HG02623 (cell line): ENCODE data around the gene INSM1.

Source experiments
- ATAC-seq: cut with Tn5 transposase; IDR thresholded peaks from one replicate; pipeline ENCODE4 v1.9.1; 2021; ENCODE audit warnings: moderate library complexity; ENCODE audit not compliant: unreplicated experiment

The INSM1 gene

DNA sequence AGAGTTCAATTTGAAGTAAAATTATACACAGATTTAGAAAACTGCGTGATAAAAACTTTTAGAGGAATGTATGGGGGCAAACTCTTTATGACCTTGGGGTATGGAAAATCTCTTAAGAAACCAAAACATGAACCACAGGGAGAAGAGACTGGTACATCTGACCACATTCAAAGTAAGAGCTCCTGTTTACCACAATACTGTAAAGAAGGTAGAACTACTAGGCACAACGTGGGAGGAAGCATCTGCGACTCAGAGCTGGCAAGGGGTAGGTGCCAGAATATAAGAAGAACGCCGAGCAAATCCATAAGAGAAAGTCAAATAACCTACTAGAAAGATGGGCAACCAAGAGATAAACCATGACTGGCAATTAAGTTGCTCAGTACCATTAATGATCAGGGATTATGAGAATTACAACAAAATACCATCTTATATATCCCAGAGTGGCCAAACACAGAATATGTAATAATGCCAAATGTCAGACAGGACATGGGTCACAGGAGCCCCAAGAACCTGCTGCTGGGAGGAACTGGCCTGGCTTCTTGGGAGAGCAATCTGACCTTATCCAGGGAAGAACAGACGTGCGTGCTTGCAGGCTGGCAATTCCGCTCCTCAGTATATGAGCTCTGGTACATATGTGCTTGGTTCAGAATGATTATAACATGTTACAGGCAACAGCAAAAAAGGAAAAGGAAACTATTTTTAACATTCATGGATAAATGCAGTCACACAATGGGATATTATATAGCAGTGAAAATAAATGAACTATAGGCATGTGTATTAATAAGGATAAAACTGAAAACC, 50.2 kb downstream of the INSM1 start:
- ATAC-seq = no peak
